Measurements from ENCODE around the gene C1QC.

C1QC gene

GRCh38 chr1:22636927-22637326 is 6.5 kb upstream of the C1QC start:
- Histone ChIP-seq H3K4me3 (ENCODE audit: low read length) (no peak overlapping the region), H3K4me2 (ENCODE audit: low read length) (no peak overlapping the region), H3K9me2 (replicated peaks; ENCODE audit: control insufficient read depth, low read length) (no peaks in the 10 kb centered on the region), H3K27ac (ENCODE audit: low read depth, low read length) (no peak overlapping the region), H3K4me1 (ENCODE audit: control insufficient read depth, low read length) (no peaks in the 10 kb centered on the region), H3K79me2 (ENCODE audit: control insufficient read depth, low read length) (no peaks in the 10 kb centered on the region), H3F3A (ENCODE audit: control insufficient read depth, insufficient read depth) (no peaks in the 10 kb centered on the region), H3K9me3 (ENCODE audit: control insufficient read depth, insufficient read depth, low read length) (no peaks in the 10 kb centered on the region), H4K20me1 (ENCODE audit: control insufficient read depth, insufficient read depth, low read depth, low read length) (no peaks in the 10 kb centered on the region), H3K36me3 (ENCODE audit: control insufficient read depth, low read length) (no peaks in the 10 kb centered on the region), H3K27me3 (ENCODE audit: control insufficient read depth, low read length) (no peaks in the 10 kb centered on the region)
- TF ChIP-seq, protein P1, sequence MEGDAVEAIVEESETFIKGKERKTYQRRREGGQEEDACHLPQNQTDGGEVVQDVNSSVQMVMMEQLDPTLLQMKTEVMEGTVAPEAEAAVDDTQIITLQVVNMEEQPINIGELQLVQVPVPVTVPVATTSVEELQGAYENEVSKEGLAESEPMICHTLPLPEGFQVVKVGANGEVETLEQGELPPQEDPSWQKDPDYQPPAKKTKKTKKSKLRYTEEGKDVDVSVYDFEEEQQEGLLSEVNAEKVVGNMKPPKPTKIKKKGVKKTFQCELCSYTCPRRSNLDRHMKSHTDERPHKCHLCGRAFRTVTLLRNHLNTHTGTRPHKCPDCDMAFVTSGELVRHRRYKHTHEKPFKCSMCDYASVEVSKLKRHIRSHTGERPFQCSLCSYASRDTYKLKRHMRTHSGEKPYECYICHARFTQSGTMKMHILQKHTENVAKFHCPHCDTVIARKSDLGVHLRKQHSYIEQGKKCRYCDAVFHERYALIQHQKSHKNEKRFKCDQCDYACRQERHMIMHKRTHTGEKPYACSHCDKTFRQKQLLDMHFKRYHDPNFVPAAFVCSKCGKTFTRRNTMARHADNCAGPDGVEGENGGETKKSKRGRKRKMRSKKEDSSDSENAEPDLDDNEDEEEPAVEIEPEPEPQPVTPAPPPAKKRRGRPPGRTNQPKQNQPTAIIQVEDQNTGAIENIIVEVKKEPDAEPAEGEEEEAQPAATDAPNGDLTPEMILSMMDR (IDR thresholded peaks at IDR 0.05; ENCODE audit: low read depth, low read length, poor library complexity, severe bottlenecking): no peak
- no peak for TF ChIP-seq EZH2phosphoT487 (IDR thresholded peaks at IDR 0.05; ENCODE audit: borderline replicate concordance, low read length)

DNA sequence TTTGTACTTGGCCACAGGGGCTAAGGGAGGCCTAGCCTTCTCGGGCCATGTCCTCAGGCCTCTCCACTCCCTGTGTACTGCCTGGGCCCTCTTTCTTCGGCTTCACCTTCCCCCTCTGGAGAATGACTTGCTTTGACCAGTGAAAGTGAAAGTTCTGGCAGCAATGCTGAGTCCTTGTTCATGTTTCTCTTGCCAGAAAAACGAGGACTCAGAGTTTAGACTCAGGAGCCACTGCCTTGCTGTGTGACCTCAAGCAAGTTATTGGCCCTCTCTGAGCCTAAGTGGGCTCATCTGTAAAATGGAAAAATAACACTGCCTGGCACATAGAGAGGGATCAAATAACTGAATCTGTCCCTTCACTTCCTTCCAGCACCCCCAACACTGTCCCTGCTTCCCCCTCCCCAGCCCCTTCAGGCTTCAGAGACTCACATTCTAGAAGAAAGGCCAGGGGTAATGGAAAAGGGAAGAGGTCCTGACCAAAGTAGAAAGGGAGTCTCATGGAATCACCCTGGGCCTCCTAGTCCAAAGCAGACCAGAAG is 5.5 kb upstream of the C1QC start:
- H3K4me3 ChIP-seq (ENCODE audit: low read length): no peak overlapping the region
- H3K36me3 ChIP-seq (ENCODE audit: control insufficient read depth, low read length): no peaks in the 10 kb centered on the region
- H4K20me1 ChIP-seq (ENCODE audit: control insufficient read depth, insufficient read depth, low read depth, low read length): no peaks in the 10 kb centered on the region
- no peaks in the 10 kb centered on the region for H3K9me2 ChIP-seq (replicated peaks; ENCODE audit: control insufficient read depth, low read length)
- TF ChIP-seq, protein P1 (IDR thresholded peaks at IDR 0.05; ENCODE audit: low read depth, low read length, poor library complexity, severe bottlenecking): no peak
- TF ChIP-seq EZH2phosphoT487 (IDR thresholded peaks at IDR 0.05; ENCODE audit: borderline replicate concordance, low read length): no peak
- no peaks in the 10 kb centered on the region for H3K79me2 ChIP-seq (ENCODE audit: control insufficient read depth, low read length)
- H3K27me3 ChIP-seq (ENCODE audit: control insufficient read depth, low read length): no peaks in the 10 kb centered on the region
- H3K4me1 ChIP-seq (ENCODE audit: control insufficient read depth, low read length): no peaks in the 10 kb centered on the region
- H3K4me2 ChIP-seq (ENCODE audit: low read length): no peak overlapping the region
- no peaks in the 10 kb centered on the region for H3F3A ChIP-seq (ENCODE audit: control insufficient read depth, insufficient read depth)
- H3K9me3 ChIP-seq (ENCODE audit: control insufficient read depth, insufficient read depth, low read length): no peaks in the 10 kb centered on the region
- no peak overlapping the region for H3K27ac ChIP-seq (ENCODE audit: low read depth, low read length)

DNA sequence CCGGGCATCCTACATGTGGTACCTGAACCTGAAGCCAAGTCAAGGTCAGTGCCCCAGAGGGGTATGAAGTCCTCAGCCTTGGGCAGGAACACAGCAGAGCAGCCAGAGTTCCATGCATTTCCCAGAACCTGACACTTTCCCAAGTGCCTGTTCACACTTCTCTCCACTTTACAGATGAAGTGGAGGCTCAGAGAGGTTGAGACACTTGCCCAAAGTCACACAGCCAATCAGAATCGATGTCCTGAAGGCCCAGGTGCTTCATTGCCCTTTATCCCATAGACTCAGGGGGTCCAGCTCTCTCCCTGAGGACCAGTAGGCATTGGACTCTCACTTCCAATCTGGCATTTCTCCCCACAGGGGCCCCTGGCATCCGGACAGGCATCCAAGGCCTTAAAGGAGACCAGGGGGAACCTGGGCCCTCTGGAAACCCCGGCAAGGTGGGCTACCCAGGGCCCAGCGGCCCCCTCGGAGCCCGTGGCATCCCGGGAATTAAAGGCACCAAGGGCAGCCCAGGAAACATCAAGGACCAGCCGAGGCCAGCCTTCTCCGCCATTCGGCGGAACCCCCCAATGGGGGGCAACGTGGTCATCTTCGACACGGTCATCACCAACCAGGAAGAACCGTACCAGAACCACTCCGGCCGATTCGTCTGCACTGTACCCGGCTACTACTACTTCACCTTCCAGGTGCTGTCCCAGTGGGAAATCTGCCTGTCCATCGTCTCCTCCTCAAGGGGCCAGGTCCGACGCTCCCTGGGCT is 4.8 kb upstream of the C1QC start:
- H3K9me3 ChIP-seq (ENCODE audit: control insufficient read depth, insufficient read depth, low read length): no peaks in the 10 kb centered on the region
- H3K4me2 ChIP-seq (ENCODE audit: low read length): no peak overlapping the region
- no peaks in the 10 kb centered on the region for H3F3A ChIP-seq (ENCODE audit: control insufficient read depth, insufficient read depth)
- H3K4me1 ChIP-seq (ENCODE audit: control insufficient read depth, low read length): no peaks in the 10 kb centered on the region
- H3K36me3 ChIP-seq (ENCODE audit: control insufficient read depth, low read length): no peaks in the 10 kb centered on the region
- TF ChIP-seq, protein P1 (IDR thresholded peaks at IDR 0.05; ENCODE audit: low read depth, low read length, poor library complexity, severe bottlenecking): no peak
- TF ChIP-seq EZH2phosphoT487 (IDR thresholded peaks at IDR 0.05; ENCODE audit: borderline replicate concordance, low read length): no peak
- H3K4me3 ChIP-seq (ENCODE audit: low read length): no peak overlapping the region
- H4K20me1 ChIP-seq (ENCODE audit: control insufficient read depth, insufficient read depth, low read depth, low read length): no peaks in the 10 kb centered on the region
- H3K27me3 ChIP-seq (ENCODE audit: control insufficient read depth, low read length): no peaks in the 10 kb centered on the region
- no peaks in the 10 kb centered on the region for H3K79me2 ChIP-seq (ENCODE audit: control insufficient read depth, low read length)
- H3K9me2 ChIP-seq (replicated peaks; ENCODE audit: control insufficient read depth, low read length): no peaks in the 10 kb centered on the region
- no peak overlapping the region for H3K27ac ChIP-seq (ENCODE audit: low read depth, low read length)
